Measurements from ENCODE around the gene FOSB. TPM values are rescaled to one million over a fixed set of nuclear protein-coding genes. Genes with fewer than 3 reads are reported as not detected.
A peak's percentile ranks its signal among the peaks of the same experiment; 100 is the strongest.

Gene FOSB
- total RNA-seq, 1 experiment from 2014 or later = 1.7 TPM

- Histone ChIP-seq H3K56ac (ENCODE audit: insufficient read length, low read depth, low read length) (no peak overlapping the region), H3K4me1 (ENCODE audit: insufficient read depth, low read length) (peaks cover 2% of the 10 kb centered on the region; the same call in 1 of the 2 replicates), H3K27ac (ENCODE audit: insufficient read length, low read depth, low read length) (no peak overlapping the region), H2AK5ac (ENCODE audit: insufficient read length, low read length) (no peak overlapping the region), H4K5ac (ENCODE audit: insufficient read length, low read depth, low read length) (no peak overlapping the region), H3T11ph (ENCODE audit: low read length) (peak overlapping the region; percentile 87), H4K8ac (replicated peaks; ENCODE audit: insufficient read length, low read depth, low read length) (no peak overlapping the region), H3K4ac (ENCODE audit: low read depth, low read length) (peak overlapping the region; percentile 47; the same call in 1 of the 2 replicates), H3K23ac (ENCODE audit: insufficient read length, low read depth, low read length) (no peak overlapping the region), H3K79me2 (ENCODE audit: insufficient read depth, low read length) (no peaks in the 10 kb centered on the region), H4K20me1 (ENCODE audit: control insufficient read depth, insufficient read depth, insufficient read length) (no peaks in the 10 kb centered on the region), H2AFZ (ENCODE audit: low read length) (peak overlapping the region; percentile 60), H3K18ac (ENCODE audit: insufficient read length, low read depth, low read length) (peak overlapping the region; percentile 77), H3K23me2 (ENCODE audit: insufficient read length, low read depth, low read length, poor library complexity, severe bottlenecking) (peaks cover 4% of the 10 kb centered on the region), H3K9ac (ENCODE audit: extremely low read depth, insufficient read length, low read length) (no peak overlapping the region), H3K14ac (ENCODE audit: insufficient read depth, low read length) (peak overlapping the region; percentile 85; the same call in 1 of the 2 replicates), H2BK15ac (ENCODE audit: low read depth, low read length) (no peak overlapping the region), H3K4me2 (ENCODE audit: insufficient read depth, insufficient read length, low read length) (peak overlapping the region; percentile 59), H2BK5ac (ENCODE audit: insufficient read length, low read length) (no peak overlapping the region), H3K27me3 (ENCODE audit: insufficient read depth, low read length) (no peaks in the 10 kb centered on the region; the same call in 1 of the 2 replicates), H3K9me3 (ENCODE audit: control insufficient read depth, low read depth, low read length) (no peaks in the 10 kb centered on the region), H2BK120ac (ENCODE audit: low read depth, low read length, poor library complexity, severe bottlenecking) (peak overlapping the region; percentile 97), H3K79me1 (ENCODE audit: insufficient read depth, low read depth, low read length, poor library complexity, severe bottlenecking) (no peaks in the 10 kb centered on the region), H2BK20ac (ENCODE audit: low read depth, low read length, poor library complexity, severe bottlenecking) (no peak overlapping the region), H4K91ac (ENCODE audit: insufficient read length, low read depth, low read length) (no peak overlapping the region), H2BK12ac (ENCODE audit: insufficient read length, low read depth, low read length) (peak overlapping the region; percentile 38)
- no peak for TF ChIP-seq CTCF (conservative IDR thresholded peaks at IDR 0.05)
- Mint-ChIP-seq H3K36me3 (ENCODE audit: insufficient read depth in 1 of 3, low read depth in 3 of 3) (no peaks in the 10 kb centered on the region; a peak in 1 of 7 replicates), H3K27ac (peak overlapping the region in 1 of 3 experiments; percentile 96; a peak in 1 of 7 replicates), H3K4me3 (peak overlapping the region; percentile 77 to 92), H3K4me1 (peaks cover 9 to 22% of the 10 kb centered on the region in 2 experiments; a peak in 3 of 4 replicates), H3K27me3 (ENCODE audit: low read depth) (peaks cover 39% of the 10 kb centered on the region), H3K9me3 (peaks cover 4 to 11% of the 10 kb centered on the region in 2 experiments; a peak in 4 of 5 replicates)
- no peak for DNase-seq
- WGBS (ENCODE audit: extremely low coverage, insufficient read length, low lambda C conversion rate) = no CpG with 5 or more reads among the region's 5 CpGs
Measured at GRCh38 chr19:45450012-45450333, 17.8 kb upstream of the FOSB start.

All from H9 (cell line).